ENCODE results near the gene ID2. TPM values are rescaled to one million over a fixed set of nuclear protein-coding genes. Genes with fewer than 3 reads are reported as not detected.

The ID2 gene
- total RNA-seq, 1 experiment from 2014 or later, result 48.6 TPM

DNA sequence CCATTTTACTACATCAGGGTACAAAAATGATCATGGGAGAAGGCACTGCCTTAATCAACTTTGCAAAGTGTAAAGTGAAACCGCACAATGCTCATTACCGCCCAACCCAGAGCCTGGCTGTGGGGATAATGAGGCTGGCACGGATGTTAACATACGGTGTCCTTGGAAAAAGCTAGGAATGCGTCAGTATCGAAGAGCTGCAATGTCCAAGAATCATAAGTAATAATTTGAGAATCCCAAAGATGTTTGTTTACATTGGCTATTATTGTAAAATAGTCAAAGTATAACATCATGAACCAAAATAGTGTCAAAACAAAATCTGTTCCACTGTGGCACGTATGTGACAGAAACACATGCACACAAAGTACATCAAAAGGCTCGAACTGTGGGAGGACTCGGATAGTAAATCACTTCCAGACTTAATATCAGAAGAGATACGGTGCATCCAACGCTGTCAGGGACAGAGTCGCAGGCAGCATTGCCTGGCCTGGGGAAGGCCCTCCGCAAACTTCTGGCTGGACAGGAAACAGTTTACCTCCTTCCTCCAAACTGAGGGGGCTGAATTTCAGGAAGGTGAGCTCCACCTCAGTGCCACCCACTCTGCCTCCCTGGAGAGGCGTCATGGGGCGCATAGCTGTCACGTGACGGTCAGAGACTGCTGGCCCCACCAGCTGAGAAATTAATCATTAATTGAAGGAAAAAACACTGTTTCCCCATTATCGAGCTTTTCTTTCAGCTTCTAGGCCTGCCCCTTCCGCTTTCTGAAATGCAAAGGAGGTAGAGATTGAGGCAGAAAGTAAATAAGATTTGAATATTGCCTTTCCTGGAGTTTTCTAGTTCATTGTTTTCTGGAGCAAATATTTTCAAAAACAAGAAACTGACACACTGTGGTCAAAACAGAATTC, 1.8 kb upstream of the ID2 start:
- WGBS (ENCODE audit: extremely low coverage, insufficient read length, low lambda C conversion rate), result no CpG with 5 or more reads among the region's 19 CpGs
- Histone ChIP-seq H2BK20ac (ENCODE audit: low read depth, low read length, poor library complexity, severe bottlenecking) (no peak overlapping the region), H2BK5ac (ENCODE audit: insufficient read length, low read length) (no peak overlapping the region), H3K27me3 (ENCODE audit: insufficient read depth, low read length) (peaks cover 35% of the 10 kb centered on the region; the same call in 1 of the 2 replicates), H3K56ac (ENCODE audit: insufficient read length, low read depth, low read length) (no peak overlapping the region), H4K8ac (replicated peaks; ENCODE audit: insufficient read length, low read depth, low read length) (no peak overlapping the region), H4K20me1 (ENCODE audit: control insufficient read depth, insufficient read depth, insufficient read length) (no peaks in the 10 kb centered on the region), H3K14ac (ENCODE audit: insufficient read depth, low read length) (no peak overlapping the region), H2BK15ac (ENCODE audit: low read depth, low read length) (no peak overlapping the region), H2BK120ac (ENCODE audit: low read depth, low read length, poor library complexity, severe bottlenecking) (no peak overlapping the region), H3K23ac (ENCODE audit: insufficient read length, low read depth, low read length) (no peak overlapping the region), H3T11ph (ENCODE audit: low read length) (no peak overlapping the region), H3K4ac (ENCODE audit: low read depth, low read length) (no peak overlapping the region), H2BK12ac (ENCODE audit: insufficient read length, low read depth, low read length) (no peak overlapping the region), H3K4me2 (ENCODE audit: insufficient read depth, insufficient read length, low read length) (peak overlapping the region; percentile 48), H4K91ac (ENCODE audit: insufficient read length, low read depth, low read length) (no peak overlapping the region), H2AK5ac (ENCODE audit: insufficient read length, low read length) (no peak overlapping the region), H4K5ac (ENCODE audit: insufficient read length, low read depth, low read length) (no peak overlapping the region), H2AFZ (ENCODE audit: low read length) (no peak overlapping the region), H3K27ac (ENCODE audit: insufficient read length, low read depth, low read length) (no peak overlapping the region), H3K4me1 (ENCODE audit: insufficient read depth, low read length) (no peaks in the 10 kb centered on the region; the same call in 1 of the 2 replicates), H3K9me3 (ENCODE audit: control insufficient read depth, low read depth, low read length) (no peaks in the 10 kb centered on the region), H3K79me2 (ENCODE audit: insufficient read depth, low read length) (peaks cover 2% of the 10 kb centered on the region; the same call in 1 of the 2 replicates), H3K79me1 (ENCODE audit: insufficient read depth, low read depth, low read length, poor library complexity, severe bottlenecking) (no peaks in the 10 kb centered on the region), H3K18ac (ENCODE audit: insufficient read length, low read depth, low read length) (peak overlapping the region; percentile 39), H3K9ac (ENCODE audit: extremely low read depth, insufficient read length, low read length) (no peak overlapping the region), H3K23me2 (ENCODE audit: insufficient read length, low read depth, low read length, poor library complexity, severe bottlenecking) (peaks cover 41% of the 10 kb centered on the region)
- TF ChIP-seq, protein P1, sequence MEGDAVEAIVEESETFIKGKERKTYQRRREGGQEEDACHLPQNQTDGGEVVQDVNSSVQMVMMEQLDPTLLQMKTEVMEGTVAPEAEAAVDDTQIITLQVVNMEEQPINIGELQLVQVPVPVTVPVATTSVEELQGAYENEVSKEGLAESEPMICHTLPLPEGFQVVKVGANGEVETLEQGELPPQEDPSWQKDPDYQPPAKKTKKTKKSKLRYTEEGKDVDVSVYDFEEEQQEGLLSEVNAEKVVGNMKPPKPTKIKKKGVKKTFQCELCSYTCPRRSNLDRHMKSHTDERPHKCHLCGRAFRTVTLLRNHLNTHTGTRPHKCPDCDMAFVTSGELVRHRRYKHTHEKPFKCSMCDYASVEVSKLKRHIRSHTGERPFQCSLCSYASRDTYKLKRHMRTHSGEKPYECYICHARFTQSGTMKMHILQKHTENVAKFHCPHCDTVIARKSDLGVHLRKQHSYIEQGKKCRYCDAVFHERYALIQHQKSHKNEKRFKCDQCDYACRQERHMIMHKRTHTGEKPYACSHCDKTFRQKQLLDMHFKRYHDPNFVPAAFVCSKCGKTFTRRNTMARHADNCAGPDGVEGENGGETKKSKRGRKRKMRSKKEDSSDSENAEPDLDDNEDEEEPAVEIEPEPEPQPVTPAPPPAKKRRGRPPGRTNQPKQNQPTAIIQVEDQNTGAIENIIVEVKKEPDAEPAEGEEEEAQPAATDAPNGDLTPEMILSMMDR (conservative IDR thresholded peaks at IDR 0.05), result no peak
- H3K4me1 Mint-ChIP-seq, result peaks cover 44 to 54% of the 10 kb centered on the region in 2 experiments
- peaks cover 8 to 14% of the 10 kb centered on the region in 2 experiments for H3K9me3 Mint-ChIP-seq
- no peak for DNase-seq
- peak overlapping the region; percentile 63 to 76 for H3K4me3 Mint-ChIP-seq
- peaks cover 5 to 24% (median 21%) of the 10 kb centered on the region in 3 experiments for H3K36me3 Mint-ChIP-seq (ENCODE audit: insufficient read depth in 1 of 3, low read depth in 3 of 3)
- H3K27ac Mint-ChIP-seq, result peak overlapping the region in 2 of 3 experiments; percentile 90 to 97; a peak in 4 of 7 replicates
- H3K27me3 Mint-ChIP-seq (ENCODE audit: low read depth), result peaks cover 34% of the 10 kb centered on the region
